Effector CD4-positive, alpha-beta T cell (primary cell): ENCODE results near the gene NFKBIB.
A peak's percentile ranks its signal among the peaks of the same experiment; 100 is the strongest.
"Not testable (repeated sequence)": the region's sequence is repeated elsewhere in the genome, so short reads cannot be mapped to it uniquely, and the experiment has no call there.

ENCODE experiments used
- DNase-seq: peaks from one replicate; pipeline ENCODE4 v3.0.0-alpha.2; 2020

The NFKBIB gene

DNA sequence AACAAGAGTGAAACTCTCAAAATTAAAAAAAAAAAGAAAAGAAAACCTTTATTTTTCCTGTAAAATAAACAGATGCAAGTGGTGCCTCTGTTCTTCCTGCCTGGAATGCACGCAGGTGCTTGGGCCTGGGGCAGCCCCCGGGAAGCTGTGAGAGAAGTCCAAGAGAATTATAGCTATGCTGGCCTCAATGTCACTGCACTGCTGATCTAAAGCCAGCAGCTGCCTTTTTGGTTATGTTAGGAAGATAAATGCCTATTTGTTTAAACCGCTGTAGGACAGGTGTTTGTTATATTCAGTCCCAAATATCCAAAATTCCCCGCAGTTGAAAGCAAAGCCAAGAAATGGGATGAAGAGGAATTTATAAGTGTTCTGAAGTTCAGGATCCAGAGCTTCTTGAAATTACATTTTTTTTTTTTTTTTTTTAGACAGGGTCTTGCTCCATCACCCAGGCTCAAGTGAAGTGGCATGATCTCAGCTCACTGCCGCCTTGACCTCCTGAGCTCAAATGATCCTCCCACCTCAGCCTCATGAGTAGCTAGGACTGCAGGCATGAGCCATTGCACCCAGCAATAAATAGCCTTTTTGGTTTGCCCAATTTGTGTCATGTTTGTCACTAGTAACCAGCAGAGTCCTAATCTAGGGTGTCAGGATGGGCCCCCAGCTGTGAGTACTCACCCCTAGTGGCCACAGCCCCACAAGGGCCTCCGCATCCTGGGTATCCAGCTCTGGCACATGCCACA lies 23.9 kb upstream of the NFKBIB start:
- DNase-seq = no peak

- DNase-seq = peak; percentile 62
Measured at GRCh38 chr19:38877781-38878574, 21.8 kb upstream of the NFKBIB start, which contains the start of gene RINL. TSS of gene RINL (minus strand) at chr19:38878275. CDS start at chr19:38876742, 1,533 bp downstream.

DNA sequence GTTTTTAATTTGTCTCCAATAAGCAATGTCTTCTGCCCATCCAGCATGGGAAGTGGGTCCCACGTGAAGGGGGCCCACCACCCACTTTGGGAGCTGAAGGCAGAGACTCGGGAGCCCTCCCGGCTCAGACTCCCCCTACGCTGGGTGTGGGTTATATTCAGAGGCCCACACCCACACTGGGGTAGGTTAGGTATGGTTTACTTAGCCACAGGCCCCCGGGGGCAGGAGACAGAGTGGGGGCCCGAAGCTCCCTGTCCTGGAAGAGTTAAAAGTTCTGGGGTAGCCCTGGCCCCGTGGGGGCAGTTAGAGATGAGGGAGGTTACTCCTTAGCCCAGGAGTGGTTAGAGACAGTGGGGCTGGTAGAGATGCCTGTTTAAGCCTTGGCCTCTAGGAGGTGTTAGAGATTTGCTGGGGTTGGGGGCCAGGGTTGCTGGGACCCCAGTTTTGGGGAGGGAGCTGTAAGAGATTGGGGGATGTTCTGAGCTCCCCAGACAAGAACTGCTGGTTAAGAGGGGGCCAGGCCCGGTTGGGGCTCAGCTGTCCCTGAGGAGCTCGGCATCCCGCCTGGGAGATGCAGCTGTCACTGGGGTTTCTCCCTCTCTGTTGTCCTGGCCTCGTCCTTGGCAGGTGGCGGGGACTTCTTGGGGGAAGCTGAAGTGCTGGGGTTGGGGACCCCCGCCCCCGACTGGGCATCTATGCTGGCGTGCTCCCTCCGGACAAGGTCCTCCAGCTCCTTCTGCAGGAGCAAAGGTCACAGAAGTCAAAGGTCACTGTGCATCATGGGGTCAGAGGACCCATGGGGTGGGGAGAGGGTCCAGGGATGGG lies 21.0 kb upstream of the NFKBIB start:
- no peak for DNase-seq

DNA sequence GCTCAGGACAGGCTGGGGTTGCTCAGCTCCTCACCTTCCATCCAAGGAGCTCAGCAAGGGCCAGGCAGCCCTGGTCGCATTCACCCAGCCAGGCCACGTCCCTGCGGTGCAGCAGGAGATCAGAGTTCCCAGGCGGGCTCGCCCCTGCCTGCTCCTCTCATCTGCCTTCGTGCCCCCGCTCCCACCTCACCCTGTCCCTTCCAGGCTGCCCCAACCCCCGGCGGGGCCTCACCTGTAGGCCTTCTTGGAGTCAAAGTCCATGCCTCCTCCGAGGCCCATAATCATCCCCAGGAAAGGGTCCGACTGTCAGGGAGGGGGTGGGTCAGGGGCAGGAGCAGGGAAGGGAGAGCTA lies 20.4 kb upstream of the NFKBIB start:
- no peak for DNase-seq

DNA sequence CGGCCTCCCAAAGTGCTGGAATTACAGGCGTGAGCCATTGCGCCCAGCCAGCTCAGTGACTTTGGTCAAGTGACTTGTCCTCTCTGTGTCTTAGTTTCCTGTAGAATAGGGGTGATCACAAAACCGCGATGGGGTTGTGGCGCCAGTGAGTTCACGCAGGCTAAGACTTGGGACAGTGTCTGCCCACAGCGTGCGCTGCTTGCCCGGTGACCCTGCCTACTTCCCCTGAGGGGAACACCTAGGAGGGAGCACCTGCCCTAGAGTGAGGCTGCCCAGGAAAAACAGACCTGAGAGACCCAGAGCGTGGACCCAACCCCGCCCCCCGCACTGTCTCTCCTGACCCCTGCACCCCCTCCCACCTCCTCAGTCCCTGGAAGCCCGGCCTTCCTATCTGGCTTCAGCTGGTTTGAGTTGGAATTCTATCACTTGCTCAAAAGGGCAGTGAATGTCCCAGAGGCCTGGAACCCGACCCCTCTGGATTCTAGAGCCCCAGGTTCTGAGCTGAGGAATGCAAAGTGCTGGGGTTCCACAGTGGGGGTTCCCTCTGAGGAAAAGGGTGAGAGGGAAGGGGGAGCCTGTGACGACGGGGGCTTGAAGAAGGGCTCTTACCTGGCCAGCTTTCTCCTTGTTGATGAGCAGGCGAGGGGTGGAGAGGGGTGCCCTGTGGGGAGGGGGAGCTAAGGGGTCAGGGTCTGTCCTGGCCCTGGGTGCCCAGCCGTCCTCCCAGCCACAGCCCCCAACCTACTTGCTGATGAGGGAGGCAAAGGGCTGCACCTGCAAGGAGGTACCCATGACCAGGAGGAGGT lies 19.5 kb upstream of the NFKBIB start:
- DNase-seq = no peak

DNA sequence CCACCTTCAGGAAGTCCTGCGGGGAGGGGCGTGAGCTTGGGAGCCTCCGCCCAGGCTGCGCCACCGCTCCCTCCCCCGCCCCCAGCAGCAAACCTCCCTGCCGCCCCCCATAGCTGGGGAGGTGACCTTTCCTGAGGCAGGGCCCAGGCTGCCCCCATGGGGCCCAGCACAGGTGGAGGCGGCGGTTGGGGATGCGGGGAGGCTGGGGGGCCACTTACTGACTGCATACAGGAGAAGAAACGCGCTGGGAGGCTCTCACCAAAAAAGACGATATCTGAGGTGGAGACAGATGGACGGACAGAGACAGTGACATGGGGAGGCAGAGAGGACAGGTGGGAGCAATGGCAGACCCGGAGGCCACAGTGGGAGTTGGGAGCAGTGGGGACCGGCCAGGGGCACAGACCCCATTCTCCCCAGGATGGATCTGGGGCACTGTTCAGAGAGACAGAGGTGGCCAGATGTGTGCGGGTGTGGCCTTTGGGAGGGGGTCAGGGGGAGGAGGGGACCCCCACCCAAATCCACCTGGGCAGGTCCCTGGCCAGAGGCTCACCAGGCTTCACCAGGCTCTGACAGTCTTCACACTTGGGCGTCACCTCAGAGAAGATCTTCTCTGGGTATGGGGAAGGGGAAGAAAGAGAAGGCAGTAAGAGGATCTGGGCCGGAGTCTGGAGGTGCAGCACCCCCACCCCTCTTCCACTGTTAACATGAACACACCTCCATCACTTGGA lies 18.7 kb upstream of the NFKBIB start:
- DNase-seq = no peak

DNA sequence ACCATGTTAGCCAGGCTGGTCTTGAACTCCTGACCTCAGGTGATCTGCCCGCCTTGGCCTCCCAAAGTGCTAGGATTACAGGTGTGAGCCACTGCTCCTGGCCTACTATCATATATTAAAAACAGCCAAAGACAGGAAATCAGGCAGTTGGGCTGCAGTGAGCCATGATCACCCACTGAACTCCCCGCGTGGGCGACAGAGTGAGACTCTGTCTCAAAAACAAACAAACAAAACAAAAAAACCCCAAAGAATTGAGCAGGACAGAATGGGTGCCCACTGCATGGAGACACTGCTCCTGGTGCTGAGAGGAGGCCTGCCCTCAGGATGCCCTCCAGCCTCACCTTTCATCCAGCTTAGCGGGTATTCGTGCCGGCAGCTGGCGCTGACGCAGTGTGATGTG lies 16.5 kb upstream of the NFKBIB start:
- DNase-seq = no peak

- DNase-seq = not testable (repeated sequence)
Measured at GRCh38 chr19:38884691-38885090, 15.1 kb upstream of the NFKBIB start.

GRCh38 chr19:38888876-38889275 lies 10.9 kb upstream of the NFKBIB start:
- no peak for DNase-seq

GRCh38 chr19:38889803-38890202 lies 10.0 kb upstream of the NFKBIB start:
- no peak for DNase-seq

DNA sequence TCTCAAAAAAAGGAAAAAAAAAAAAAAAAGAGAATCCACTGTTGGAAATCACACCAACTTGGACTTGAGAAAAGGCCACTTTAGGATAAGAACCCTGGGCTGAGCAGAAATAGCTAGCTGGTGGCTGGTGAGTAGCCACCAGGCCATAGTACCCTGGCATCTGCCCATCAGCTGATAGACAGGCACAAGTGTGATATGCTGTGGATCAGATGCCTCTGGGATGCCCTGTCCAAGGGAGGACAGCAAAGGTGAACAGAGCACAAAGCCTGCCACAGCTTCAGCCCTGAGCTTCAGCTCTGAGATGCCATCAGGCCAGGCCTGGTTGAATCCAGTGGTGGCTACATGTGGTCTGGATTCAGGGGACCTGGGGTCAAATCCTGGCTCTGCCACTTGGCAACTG lies 9.1 kb upstream of the NFKBIB start:
- no peak for DNase-seq

DNA sequence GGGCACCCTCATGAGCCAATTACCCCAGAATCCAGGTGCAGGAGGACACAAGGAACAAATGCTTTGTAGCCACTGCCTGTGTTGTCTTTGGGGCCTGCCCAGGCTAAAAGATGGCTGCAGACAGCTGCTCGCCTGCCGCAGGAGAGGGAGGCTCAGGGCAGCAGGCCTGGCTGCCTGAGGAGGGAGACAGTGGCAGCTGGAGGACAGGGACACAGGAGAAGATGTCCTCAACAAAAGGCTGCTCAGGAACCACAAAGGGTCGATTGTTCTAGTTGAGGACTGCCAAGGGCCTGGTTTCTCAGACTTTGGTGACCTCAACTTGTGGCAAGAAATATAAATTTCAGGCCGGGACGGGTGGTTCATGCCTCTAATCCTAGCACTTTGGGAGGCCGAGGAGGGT lies 8.0 kb upstream of the NFKBIB start:
- DNase-seq = no peak

- no peak for DNase-seq
Measured at GRCh38 chr19:38892841-38893240, 6.9 kb upstream of the NFKBIB start.

DNA sequence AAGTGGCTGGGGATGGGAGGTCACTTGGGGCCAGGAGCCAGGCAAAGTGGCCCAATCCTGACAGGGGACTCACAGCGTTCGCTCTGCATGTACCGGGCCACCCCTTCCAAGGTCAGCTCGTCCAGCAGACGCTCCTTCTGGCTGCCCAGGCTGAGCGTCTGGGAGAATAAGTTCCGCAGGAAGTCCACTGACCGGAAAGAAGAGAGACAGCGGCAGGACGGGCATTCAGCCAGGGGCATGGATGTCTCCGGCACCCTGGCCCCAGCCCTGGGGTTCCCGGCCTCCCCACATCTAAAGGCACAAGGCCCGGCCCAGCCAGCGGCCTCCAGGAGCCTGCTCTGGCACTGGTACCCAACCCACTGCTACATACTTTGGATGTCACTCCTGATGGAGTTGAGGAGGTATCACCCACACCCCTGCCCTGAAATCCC lies 6.4 kb upstream of the NFKBIB start:
- DNase-seq = no peak

DNA sequence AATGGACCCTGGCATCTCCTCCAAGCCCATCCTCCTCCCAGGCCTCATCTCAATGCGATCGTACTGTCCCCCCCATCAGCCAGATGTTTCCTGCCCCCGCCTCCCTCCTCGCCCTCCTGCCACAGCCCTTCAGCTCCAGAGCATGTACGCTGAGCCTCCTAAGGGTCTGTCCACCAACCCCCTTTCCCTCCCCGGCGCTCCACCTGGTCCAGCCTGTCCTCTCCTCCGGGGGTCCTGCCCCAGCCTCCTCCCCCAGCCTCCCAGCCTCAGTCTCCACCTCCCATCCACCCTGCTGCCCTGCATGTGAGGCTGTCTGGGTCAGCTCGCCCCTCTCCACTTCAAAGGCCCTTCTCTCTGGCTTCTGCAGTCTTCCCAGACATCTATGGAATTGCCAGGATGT lies 4.8 kb upstream of the NFKBIB start:
- no peak for DNase-seq

- DNase-seq = no peak
Measured at GRCh38 chr19:38898788-38899446, 852 bp upstream of the NFKBIB start.

- no peak for DNase-seq
Measured at GRCh38 chr19:38900202-38900629, 447 bp downstream of the NFKBIB start.

- DNase-seq = no peak
Measured at GRCh38 chr19:38900743-38901190, 998 bp downstream of the NFKBIB start.

- no peak for DNase-seq
Measured at GRCh38 chr19:38901683-38902082, 1.9 kb downstream of the NFKBIB start.

DNA sequence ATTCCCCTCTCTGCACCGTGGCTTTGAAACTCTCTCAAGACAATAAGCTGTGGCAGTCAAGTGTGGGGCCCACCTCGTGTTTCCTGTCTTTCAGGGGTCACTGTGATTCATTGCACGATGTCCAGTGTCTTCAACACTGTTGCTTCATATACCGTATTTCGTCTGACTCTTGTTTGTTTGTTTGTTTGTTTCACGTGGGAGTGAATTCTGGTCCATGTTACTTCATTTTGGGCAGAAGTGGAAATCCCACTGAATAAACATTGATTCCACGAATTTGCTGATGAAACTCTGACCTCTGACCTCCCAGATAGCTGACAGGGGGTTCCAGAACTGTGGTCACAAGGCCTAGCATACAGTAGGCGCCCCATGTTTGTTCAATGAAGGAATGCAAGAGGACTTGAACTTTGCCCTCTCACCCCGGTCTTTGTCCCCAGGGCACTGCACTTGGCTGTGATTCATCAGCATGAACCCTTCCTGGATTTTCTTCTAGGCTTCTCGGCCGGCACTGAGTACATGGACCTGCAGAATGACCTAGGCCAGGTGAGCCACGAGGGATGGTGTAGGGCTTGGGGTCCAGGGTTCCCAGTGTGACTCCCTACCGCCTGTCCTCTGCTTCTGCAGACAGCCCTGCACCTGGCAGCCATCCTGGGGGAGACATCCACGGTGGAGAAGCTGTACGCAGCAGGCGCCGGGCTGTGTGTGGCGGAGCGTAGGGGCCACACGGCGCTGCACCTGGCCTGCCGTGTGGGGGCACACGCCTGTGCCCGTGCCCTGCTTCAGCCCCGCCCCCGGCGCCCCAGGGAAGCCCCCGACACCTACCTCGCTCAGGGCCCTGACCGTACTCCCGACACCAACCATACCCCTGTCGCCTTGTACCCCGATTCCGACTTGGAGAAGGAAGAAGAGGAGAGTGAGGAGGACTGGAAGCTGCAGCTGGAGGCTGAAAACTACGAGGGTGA lies 5.1 kb downstream of the NFKBIB start:
- no peak for DNase-seq
